Skeletal muscle tissue (tissue), 4 donors: Measurements from ENCODE around the gene NEK3. TPM values are rescaled to one million over a fixed set of nuclear protein-coding genes. Genes with fewer than 3 reads are reported as not detected.
"Not testable (repeated sequence)": the region's sequence is repeated elsewhere in the genome, so short reads cannot be mapped to it uniquely, and the experiment has no call there.

Source experiments
- H3K27ac ChIP-seq: one replicate; pipeline ENCODE4 v1.7.0; 2013; ENCODE audit warnings: mild to moderate bottlenecking, low read depth, low read length, inconsistent platforms
- H3K27me3 ChIP-seq, 3 donors: one replicate each; pipeline ENCODE4 v1.7.0; 2013; ENCODE audit warnings: low read length in 3 of 3; ENCODE audit not compliant: control insufficient read depth in 3 of 3, insufficient read depth in 3 of 3
- H3K36me3 ChIP-seq, 3 donors: one replicate each; pipeline ENCODE4 v1.7.0; 2013; ENCODE audit warnings: low read length in 3 of 3; ENCODE audit not compliant: control insufficient read depth in 3 of 3, insufficient read depth in 3 of 3
- H3K4me1 ChIP-seq, 3 donors: one replicate each; pipeline ENCODE4 v1.7.0; 2013; ENCODE audit warnings: low read length in 3 of 3, mild to moderate bottlenecking in 3 of 3; ENCODE audit not compliant: control insufficient read depth in 3 of 3, insufficient read depth in 3 of 3
- H3K4me3 ChIP-seq, 3 donors: one replicate each; pipeline ENCODE4 v1.7.0; 2013; ENCODE audit warnings: low read length in 3 of 3
- H3K9ac ChIP-seq, 3 donors: one replicate each; pipeline ENCODE4 v1.7.0; 2013; ENCODE audit warnings: low read length in 3 of 3, mild to moderate bottlenecking in 3 of 3, moderate library complexity in 2 of 3, low read depth in 1 of 3
- H3K9me3 ChIP-seq, 3 donors: one replicate each; pipeline ENCODE4 v1.7.0; 2013; ENCODE audit warnings: low read length in 3 of 3; ENCODE audit not compliant: control insufficient read depth in 3 of 3
- total RNA-seq: library from RNA; depleted of rRNA; stranded (reverse); fragments of >200 nt; gene quantifications from one replicate; pipeline ENCODE4 v1.2.3, GENCODE V29; 2014
- donor health status: Osteomylitis.

Gene NEK3
- total RNA-seq, 1 donor from 2014 or later, result 4.7 TPM

GRCh38 chr13:52169839-52170238 is 10.4 kb upstream of the NEK3 start:
- H3K9me3 ChIP-seq, result no peaks in the 10 kb centered on the region
- no peaks in the 10 kb centered on the region for H3K27me3 ChIP-seq
- no peak overlapping the region for H3K9ac ChIP-seq
- H3K4me1 ChIP-seq, result no peaks in the 10 kb centered on the region
- H3K4me3 ChIP-seq, result no peak overlapping the region
- H3K27ac ChIP-seq, result no peak overlapping the region
- peaks cover 7 to 23% (median 15%) of the 10 kb centered on the region in 3 donors for H3K36me3 ChIP-seq

- Histone ChIP-seq H3K36me3 (peaks cover 4 to 10% (median 7%) of the 10 kb centered on the region in 3 donors), H3K4me1 (peaks cover 0 to 2% (median 0%) of the 10 kb centered on the region in 3 donors), H3K9ac (no peak overlapping the region), H3K9me3 (no peaks in the 10 kb centered on the region), H3K27ac (no peak overlapping the region), H3K27me3 (no peaks in the 10 kb centered on the region), H3K4me3 (no peak overlapping the region)
Observed at GRCh38 chr13:52165411-52165810, 6.0 kb upstream of the NEK3 start.

- Histone ChIP-seq H3K4me3 (no peak overlapping the region), H3K27ac (no peak overlapping the region)
Observed at GRCh38 chr13:52164989-52165388, 5.6 kb upstream of the NEK3 start.

GRCh38 chr13:52163878-52164277 is 4.5 kb upstream of the NEK3 start:
- not testable (repeated sequence) for H3K4me3 ChIP-seq, H3K27me3 ChIP-seq, H3K4me1 ChIP-seq, H3K27ac ChIP-seq, H3K9me3 ChIP-seq, H3K36me3 ChIP-seq, H3K9ac ChIP-seq

More at GRCh38 chr13:52164989-52165388, 5.6 kb upstream of the NEK3 start:
- H3K9me3 ChIP-seq, result no peaks in the 10 kb centered on the region
- peaks cover 0 to 3% (median under 1%) of the 10 kb centered on the region in 3 donors for H3K4me1 ChIP-seq
- peaks cover 4 to 10% (median 7%) of the 10 kb centered on the region in 3 donors for H3K36me3 ChIP-seq
- no peak overlapping the region for H3K9ac ChIP-seq
- H3K27me3 ChIP-seq, result no peaks in the 10 kb centered on the region

GRCh38 chr13:52162279-52163101 is 3.1 kb upstream of the NEK3 start:
- no peak overlapping the region for H3K9ac ChIP-seq
- H3K27me3 ChIP-seq, result no peaks in the 10 kb centered on the region
- H3K36me3 ChIP-seq, result peaks cover 0 to 3% (median 0%) of the 10 kb centered on the region in 3 donors
- no peak overlapping the region for H3K27ac ChIP-seq
- H3K4me1 ChIP-seq, result peaks cover 4 to 14% (median 9%) of the 10 kb centered on the region in 3 donors
- H3K9me3 ChIP-seq, result no peaks in the 10 kb centered on the region
- no peak overlapping the region for H3K4me3 ChIP-seq

GRCh38 chr13:52161181-52161646 is 1.8 kb upstream of the NEK3 start:
- Histone ChIP-seq H3K4me3 (no peak overlapping the region), H3K4me1 (peaks cover 4 to 14% (median 9%) of the 10 kb centered on the region in 3 donors), H3K36me3 (no peaks in the 10 kb centered on the region), H3K27me3 (no peaks in the 10 kb centered on the region), H3K9ac (no peak overlapping the region), H3K27ac (no peak overlapping the region), H3K9me3 (no peaks in the 10 kb centered on the region)

- Histone ChIP-seq H3K27ac (no peak overlapping the region), H3K9me3 (no peaks in the 10 kb centered on the region), H3K4me1 (peaks cover 4 to 14% (median 9%) of the 10 kb centered on the region in 3 donors)
Observed at GRCh38 chr13:52160506-52160905, 1.1 kb upstream of the NEK3 start.

GRCh38 chr13:52160053-52160452 is 656 bp upstream of the NEK3 start:
- no peak overlapping the region for H3K27ac ChIP-seq
- peaks cover 4 to 14% (median 9%) of the 10 kb centered on the region in 3 donors for H3K4me1 ChIP-seq
- H3K4me3 ChIP-seq, result peak overlapping the region in 2 of 3 donors; percentile 80 to 81

More at GRCh38 chr13:52160506-52160905, 1.1 kb upstream of the NEK3 start:
- Histone ChIP-seq H3K4me3 (no peak overlapping the region), H3K9ac (no peak overlapping the region), H3K27me3 (no peaks in the 10 kb centered on the region), H3K36me3 (no peaks in the 10 kb centered on the region)

GRCh38 chr13:52158629-52159158 is 703 bp downstream of the NEK3 start:
- H3K9me3 ChIP-seq, result no peaks in the 10 kb centered on the region
- peaks cover 4 to 14% (median 9%) of the 10 kb centered on the region in 3 donors for H3K4me1 ChIP-seq
- peak overlapping the region; percentile 79 to 87 (median 84) for H3K9ac ChIP-seq
- no peaks in the 10 kb centered on the region for H3K27me3 ChIP-seq
- peak overlapping the region; percentile 52 for H3K27ac ChIP-seq
- H3K36me3 ChIP-seq, result no peaks in the 10 kb centered on the region
- H3K4me3 ChIP-seq, result peak overlapping the region; percentile 80 to 82 (median 81)

More at GRCh38 chr13:52160053-52160452, 656 bp upstream of the NEK3 start:
- H3K9ac ChIP-seq, result no peak overlapping the region
- H3K9me3 ChIP-seq, result no peaks in the 10 kb centered on the region
- H3K36me3 ChIP-seq, result no peaks in the 10 kb centered on the region
- H3K27me3 ChIP-seq, result no peaks in the 10 kb centered on the region

- no peak overlapping the region for H3K9ac ChIP-seq
- H3K4me3 ChIP-seq, result no peak overlapping the region
- H3K4me1 ChIP-seq, result peaks cover 4 to 12% (median 9%) of the 10 kb centered on the region in 3 donors
- H3K27ac ChIP-seq, result no peak overlapping the region
- peaks cover 0 to 3% (median under 1%) of the 10 kb centered on the region in 3 donors for H3K36me3 ChIP-seq
- no peaks in the 10 kb centered on the region for H3K9me3 ChIP-seq
- H3K27me3 ChIP-seq, result no peaks in the 10 kb centered on the region
Observed at GRCh38 chr13:52156724-52157261, 2.6 kb downstream of the NEK3 start.
